Renal cortical epithelial cell (primary cell): Measurements from ENCODE around the gene MMP7. TPM values are rescaled to one million over a fixed set of nuclear protein-coding genes. Genes with fewer than 3 reads are reported as not detected.

Source experiments
- total RNA-seq: library from RNA; depleted of rRNA; stranded (reverse); fragments of >200 nt; gene quantifications from 2 replicates; pipeline ENCODE4 v1.2.3, GENCODE V29; 2014

Gene MMP7
- total RNA-seq, 1 donor from 2014 or later, result 2,273 TPM

Other genes with a start within 250 kb of the MMP7 start
- 69.9 and 130 TPM in 2 replicates for gene BIRC3, start 213.3 kb downstream of the MMP7 start, total RNA-seq
- 125 and 146 TPM in 2 replicates for gene BIRC2, start 183.5 kb downstream of the MMP7 start, total RNA-seq
- 245 and 332 TPM in 2 replicates for gene TMEM123, start 78.0 kb downstream of the MMP7 start, total RNA-seq
- not detected in 2 replicates for gene MMP20, start 94.6 kb upstream of the MMP7 start, total RNA-seq
- not detected in 2 replicates for gene MMP27, start 175.0 kb upstream of the MMP7 start, total RNA-seq
- gene MMP8, start 194.2 kb upstream of the MMP7 start, total RNA-seq, result not detected in 2 replicates
- gene MMP10, start 249.9 kb upstream of the MMP7 start, total RNA-seq, result 0.10 and 2.6 TPM in 2 replicates